Stimulated activated CD4-positive, alpha-beta T cell treated with anti-CD3 and anti-CD28 coated beads, Interleukin-2, amount 100 ng/mL, for 4 hours (primary cell): ENCODE results near the gene REPS2.

Experiments
- DNase-seq: peaks from one replicate; pipeline ENCODE4 v3.0.0-alpha.2; 2020; ENCODE audit warnings: low read depth

Gene REPS2

DNA sequence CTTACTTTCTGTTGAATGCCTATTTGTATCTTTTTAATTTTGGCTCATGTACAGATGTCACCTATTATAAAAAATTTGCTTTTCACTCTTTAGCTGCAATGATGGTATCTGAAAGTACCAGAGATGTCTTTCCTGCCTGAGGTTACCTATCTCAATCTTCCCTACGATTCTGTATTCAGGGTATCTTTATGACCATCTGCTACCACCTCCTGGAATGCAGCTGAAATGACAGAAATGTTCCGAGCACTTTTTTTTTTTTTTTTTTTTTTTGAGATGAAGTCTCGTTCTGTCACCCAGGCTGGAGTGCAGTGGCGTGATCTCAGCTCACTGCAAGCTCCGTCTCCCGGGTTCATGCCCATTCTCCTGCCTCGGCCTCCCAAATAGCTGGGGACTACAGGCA is 136.4 kb downstream of the REPS2 start:
- DNase-seq, result no peak

DNA sequence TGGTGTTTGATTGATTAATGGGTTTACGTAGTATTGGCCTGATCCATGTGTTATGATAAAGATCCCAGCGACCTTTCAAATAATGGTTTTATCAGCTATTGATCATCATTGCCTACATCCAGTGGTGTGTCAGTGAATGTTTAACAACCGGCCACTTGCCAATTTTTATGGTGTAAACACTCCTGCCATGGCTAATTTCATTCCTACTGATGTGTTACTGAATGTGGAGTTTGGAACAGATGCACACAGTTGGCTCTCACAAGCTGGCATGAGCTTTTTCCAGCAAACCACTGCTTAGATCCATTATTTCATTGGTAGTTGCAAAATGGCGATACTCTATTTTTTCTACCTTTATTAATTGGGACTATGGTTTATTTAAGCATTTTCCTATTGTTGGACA is 139.9 kb downstream of the REPS2 start:
- no peak for DNase-seq

DNA sequence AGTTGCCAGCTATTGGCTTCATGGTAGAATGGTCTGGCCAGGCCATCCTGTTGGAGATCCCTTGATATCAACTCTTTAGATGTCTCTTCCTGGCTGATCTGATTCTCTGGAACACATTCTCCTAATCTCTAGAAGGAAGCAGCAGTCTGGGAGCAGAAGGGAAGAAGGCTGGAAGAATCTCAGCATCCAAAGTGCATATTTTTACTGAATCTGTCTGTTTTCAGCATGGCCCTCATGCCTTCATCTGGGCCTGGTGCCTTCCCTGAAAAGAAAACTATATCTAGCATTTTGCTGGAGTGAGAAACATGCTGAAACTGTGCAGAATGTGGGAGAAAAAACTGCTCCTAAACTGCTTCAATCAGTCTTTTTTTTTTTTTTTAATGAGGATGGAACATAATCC is 148.7 kb downstream of the REPS2 start:
- no peak for DNase-seq

DNA sequence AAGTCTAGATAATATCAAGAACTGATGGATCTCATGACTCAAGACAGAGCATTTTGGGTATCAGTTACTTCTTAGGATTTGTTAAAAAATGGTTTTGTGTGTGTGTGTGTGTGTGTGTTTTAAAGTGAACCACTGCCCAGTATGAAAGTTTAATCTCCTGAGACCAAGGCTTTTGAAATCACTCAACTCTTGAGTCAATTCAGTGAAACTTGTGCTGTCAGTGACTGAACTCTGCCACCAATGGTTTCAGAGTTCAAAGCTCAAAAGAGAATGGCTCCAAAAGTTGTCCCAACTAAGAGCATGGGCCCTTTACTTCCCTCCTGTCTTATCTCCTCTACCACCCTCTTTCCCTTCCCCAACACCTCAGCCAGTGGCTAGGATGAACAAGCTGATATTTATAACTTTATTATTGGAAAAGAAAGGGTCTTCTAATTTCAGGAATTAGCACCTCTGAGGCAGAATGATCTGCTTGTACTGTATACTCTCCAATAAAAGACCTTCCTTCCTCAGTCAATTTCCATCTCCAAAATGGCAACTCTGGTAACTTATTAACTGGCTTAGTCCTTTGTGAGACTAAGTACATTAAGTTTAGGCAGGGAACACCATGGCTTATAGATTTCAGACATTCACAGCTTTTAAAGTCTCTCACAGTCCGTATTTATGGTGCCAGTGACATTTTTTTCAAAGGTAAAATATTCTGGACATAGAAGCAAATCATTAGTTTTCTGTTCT is 152.2 kb downstream of the REPS2 start:
- DNase-seq, result no peak

DNA sequence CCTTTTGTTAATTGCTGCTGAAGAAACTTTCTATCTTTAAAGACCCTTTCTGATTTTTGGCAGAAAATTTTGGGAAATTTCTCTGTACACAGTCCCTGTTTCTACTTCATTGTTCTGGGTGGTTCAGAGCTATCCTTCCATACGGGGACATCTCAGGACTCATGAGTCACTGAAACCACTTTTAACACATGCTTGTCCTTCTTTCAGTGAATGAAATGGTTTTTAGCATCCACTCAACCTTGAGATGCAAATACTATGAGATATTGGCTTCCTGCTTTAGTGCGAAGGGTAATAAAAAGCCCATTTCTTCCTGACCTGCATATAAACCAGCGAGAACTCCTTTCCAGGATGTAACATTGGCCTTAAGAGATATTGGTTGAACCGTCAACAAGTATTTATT is 158.0 kb downstream of the REPS2 start:
- DNase-seq, result no peak

DNA sequence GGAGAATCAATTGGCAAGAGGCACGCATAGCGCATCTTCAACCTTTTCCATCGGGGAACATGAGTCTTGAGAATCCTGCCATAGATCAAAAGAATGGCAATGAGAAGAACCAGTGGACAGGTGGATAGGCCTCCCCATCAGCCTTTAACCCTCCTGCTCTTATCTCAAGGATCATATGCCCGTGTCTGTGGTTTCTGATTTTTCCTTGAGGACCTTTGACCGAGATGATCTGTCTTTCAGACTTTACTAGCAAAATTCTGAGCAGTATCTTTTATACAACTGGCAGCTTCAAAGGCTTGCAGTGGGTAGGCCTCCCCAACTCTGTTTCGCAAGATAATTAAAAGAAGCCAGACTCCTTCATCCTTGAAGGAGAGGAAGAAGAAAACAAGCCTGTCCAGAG is 174.4 kb downstream of the REPS2 start:
- no peak for DNase-seq

DNA sequence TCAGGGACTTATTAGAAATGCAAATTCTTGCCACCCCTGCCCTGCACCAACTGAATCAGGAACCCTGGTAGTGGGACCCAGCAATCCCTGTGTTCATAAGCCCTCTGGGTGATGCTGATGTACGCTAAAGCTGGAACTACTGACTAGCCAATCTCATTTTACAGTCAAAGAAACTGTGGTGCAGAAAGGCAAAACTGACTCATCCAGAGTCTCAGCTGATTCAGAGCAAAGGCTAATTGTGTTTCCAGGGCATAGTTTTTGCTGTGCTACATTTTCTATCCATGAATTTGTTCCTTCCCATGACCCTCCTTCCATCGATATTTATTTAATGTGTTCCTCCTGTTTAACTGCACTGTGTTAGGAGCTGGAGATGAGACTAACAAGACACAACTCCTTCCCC is 207.5 kb downstream of the REPS2 start:
- no peak for DNase-seq

DNA sequence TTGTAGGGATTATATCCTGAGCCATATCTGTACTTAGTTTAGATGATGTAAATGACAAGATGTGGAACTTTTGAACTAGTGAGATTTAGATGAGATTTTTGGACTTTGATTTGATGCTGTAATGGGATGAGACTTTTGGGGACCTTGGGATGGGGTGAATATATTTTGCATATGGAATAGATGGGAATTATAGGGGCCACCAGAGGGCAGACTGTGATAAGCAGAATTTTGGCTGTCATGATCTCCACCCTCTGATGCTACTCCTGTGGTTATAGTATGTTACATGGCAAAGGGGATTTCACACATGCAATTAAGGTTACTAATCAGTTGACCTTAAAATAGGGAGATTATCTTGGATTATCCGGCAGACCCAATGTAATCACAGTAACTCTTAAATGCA is 214.5 kb downstream of the REPS2 start:
- DNase-seq, result no peak

DNA sequence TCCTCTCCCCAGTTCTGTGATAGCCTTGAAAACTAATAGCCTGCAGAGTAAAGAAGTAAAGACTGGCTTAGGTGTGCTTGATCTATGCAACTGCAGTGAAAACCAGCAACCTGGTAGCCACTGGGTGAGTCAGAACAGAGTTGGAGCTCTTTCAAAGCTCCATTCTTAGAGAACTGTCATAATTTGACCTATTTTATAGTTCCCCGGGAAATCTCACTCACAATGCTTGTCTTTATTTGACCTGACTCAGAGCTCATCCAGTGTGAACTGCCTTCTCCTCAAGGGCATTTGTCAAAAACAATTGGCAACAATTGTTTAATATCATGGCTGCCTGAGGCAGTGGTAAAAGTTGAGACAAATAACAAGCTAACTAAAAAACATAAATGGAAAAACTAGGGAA is 215.5 kb downstream of the REPS2 start:
- DNase-seq, result no peak

DNA sequence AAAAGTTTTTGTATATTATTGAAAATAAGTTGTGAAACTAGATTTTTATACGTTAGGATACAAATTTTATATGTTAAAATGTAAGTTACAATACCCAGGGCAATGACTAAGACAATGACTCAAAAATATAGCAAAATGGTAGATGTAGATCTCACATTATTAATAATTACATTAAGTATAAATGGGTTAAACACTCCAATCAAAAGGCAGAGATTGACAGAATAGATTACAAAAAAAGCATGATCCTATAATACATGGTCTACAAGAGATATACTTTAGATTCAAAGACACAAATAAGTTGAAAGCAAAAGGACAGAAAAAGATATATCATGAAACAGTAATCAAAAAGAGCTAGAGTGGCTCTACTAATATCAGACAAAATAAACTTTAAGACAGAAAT is 217.6 kb downstream of the REPS2 start:
- DNase-seq, result no peak

DNA sequence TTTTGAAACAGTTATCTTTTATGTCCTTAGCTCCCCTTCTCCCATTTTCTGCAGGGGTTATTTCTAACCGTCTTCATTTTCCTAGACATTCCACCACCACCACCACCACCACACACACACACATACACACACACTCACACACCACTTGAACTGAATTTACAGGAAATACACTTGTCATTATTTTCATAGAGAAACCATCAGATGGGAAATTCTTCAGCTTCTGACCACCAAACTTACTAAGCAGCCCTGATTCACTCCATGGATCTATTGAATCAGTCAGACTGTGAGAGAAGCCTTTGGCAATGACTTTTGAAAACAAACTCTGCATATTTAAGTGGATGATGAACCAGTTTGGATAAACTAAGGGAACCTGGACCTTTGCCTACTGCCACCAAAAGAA is 218.5 kb downstream of the REPS2 start:
- no peak for DNase-seq

DNA sequence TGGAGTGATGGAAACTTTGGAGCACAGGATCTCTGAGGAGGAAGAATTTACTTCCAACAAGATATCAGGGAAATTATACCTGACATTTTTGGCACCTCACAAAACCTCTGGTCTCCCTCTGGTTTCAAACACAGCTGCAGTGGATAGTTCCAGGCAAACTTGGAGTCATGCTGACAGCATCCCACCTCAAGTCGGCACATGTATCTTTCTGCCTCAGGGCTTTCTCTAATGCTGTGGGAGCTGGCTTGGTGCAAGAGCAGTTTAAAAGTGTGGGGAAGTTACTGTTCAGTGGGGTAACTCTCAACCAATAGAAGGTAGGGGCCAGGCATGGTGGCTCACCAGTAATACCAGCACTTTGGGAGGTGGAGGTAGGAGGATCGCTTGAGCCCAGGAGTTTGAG is 221.5 kb downstream of the REPS2 start:
- no peak for DNase-seq

DNA sequence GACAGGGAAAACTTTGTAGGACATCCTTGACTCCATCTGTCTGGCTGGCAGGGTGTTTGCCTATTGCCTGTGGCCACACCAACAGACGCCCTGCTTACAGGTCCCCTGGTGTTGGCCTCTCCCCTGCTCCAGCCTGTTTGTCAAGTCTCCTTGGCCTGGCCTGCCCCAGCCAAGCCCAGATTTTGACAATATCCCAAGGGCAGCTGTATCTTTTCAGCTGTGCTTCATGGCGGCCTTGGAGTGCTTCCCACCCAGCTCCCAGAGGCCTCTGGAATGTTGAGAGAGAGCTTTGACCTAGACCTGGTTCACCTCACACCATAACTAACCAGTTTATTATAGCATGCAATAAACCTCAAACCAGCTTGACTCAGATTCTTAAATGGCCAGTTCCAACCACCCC is 224.5 kb downstream of the REPS2 start:
- no peak for DNase-seq

DNA sequence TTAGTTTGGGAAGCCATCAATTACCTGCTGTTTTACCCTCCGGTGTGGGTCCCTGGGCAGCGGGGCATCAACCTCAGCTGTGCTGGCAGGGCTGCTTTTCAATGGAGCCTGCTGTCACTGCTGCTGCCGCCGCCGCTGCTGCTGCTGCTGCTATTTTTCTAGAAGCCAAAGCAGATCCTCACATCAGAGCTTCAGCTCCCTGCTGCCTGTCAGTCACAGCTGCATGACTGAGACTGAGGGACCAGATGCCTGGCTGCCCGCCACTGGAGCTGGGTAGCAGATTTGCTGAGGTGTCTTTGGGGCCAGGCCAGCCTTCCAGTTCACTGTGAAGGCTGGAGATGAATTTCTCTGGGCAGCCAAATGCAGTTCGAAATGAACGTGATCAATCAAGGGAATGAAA is 228.2 kb downstream of the REPS2 start:
- DNase-seq, result no peak

DNA sequence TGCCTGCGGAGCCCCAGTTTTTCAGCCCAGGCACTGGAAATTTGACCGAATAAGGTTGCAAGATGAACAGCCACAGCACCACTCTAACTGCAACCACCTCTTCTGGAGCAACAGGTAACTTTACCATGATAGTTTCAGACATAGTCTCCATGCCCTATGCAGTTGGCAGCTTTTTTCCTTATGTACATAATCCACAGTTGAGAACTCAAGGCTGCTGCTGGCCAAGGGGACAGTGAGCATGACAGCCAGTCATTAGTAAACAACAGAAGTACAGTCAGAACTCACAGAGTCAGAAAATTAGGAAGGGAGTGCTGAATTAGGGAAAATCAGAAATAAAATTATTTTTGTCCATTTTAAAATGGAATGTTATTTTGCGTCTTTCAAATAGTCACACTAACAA is 235.9 kb downstream of the REPS2 start:
- no peak for DNase-seq

DNA sequence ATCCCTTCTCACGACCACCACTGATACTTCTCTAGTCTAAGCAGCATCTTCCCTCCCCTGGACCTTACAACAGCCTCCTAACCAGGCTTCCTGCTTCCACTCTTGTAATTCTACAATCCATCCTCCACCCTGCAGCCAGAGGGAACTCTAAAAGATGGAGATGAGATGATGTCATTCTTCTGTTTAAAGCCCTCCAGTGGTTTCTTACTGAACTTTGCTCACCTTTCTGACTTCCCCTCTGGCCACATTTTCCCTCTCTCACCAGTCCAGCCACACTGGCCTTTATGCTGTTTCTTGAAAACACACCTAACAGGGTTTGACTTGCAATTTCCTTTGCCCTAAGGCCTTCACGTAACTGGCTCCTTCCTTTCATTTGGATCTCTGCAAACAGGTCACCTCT is 237.1 kb downstream of the REPS2 start:
- no peak for DNase-seq

DNA sequence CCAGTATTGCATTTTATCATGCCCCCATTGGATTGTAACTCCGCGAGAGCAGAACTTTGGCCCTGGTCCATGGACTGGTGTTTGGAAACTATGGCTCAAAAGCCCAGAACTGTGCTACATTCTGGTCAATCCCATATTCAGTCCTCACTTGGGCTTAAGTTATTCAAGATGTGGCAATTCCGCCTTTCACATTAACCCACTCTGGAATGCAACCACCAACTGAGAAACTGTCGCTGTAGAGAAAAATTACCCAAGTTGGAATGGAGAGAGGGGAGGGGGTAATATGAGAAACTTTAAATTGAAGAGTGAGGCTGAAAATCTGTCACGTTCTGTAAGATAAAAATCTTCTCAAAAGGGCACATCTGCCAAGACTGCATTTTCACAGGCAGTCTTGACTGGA is 239.0 kb downstream of the REPS2 start:
- no peak for DNase-seq

DNA sequence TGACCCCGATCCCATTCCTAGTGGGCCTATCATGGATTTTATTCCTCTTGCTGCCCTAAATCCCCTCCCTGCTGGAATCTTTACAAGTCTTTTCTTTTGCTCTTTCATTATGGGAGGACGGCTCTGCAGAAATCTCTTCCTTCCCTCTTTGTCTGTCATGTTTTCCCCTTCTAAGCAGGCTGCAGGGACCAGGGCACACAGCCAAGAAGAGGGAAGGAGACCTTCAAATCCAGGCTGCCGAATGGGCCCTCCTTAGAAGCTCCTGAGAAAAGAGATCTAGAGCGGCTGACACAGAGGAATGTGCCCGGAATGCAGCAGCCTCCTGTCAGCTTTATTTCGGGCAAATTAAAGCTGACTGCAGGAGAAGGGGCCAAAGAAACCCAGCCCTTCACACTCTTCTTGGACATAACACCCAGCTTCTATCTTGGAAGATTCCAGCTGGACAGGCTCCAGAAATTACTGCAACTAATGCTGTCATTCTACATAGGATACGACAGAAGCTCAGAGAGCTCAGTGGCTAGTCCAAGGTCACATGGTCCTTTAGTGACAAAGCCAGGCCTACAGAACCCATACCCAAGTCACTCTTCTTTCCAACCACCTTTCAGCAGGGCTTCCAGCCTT is 240.8 kb downstream of the REPS2 start:
- no peak for DNase-seq

DNA sequence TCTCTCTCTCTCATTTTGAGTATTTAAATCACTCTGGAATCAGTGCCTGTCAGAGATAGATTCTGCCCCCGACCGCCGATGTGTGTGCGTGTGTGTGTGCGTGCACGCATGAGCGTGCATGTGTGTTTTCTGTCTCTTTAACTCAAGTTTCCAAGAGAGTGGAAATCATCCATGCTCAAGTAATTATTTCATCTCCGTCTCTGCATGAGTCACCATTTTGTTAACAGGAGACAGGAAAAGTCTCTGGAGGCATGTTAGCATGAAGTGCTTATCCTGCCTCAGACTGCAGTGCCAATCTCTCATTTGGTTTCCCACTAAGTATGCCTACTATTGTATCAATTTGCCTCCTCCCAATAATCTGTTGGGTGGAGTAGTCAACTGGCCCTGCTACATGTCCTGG is 245.6 kb downstream of the REPS2 start:
- DNase-seq, result no peak
